Colonic mucosa (tissue), 4 donors: Measurements from ENCODE around the gene UBAP1. TPM values are rescaled to one million over a fixed set of nuclear protein-coding genes. Genes with fewer than 3 reads are reported as not detected.

Experiments
- DNase-seq: peaks from one replicate; pipeline ENCODE4 v3.0.0-alpha.2; 2020
- H3K27ac ChIP-seq: fragments of 200-600 bp; one replicate; pipeline ENCODE4 v1.8.0; 2021
- H3K27me3 ChIP-seq: fragments of 200-600 bp; one replicate; pipeline ENCODE4 v1.8.0; 2021
- H3K36me3 ChIP-seq: fragments of 200-600 bp; one replicate; pipeline ENCODE4 v1.8.0; 2021
- H3K4me1 ChIP-seq: fragments of 200-600 bp; one replicate; pipeline ENCODE4 v1.8.0; 2021; ENCODE audit warnings: mild to moderate bottlenecking
- H3K4me3 ChIP-seq: fragments of 200-600 bp; one replicate; pipeline ENCODE4 v1.8.0; 2021
- H3K9ac ChIP-seq, 2 donors: one replicate each; pipeline ENCODE4 v1.7.0; 2013; ENCODE audit warnings: control low read depth in 2 of 2, low read depth in 2 of 2, low read length in 2 of 2
- H3K9me3 ChIP-seq: fragments of 200-600 bp; one replicate; pipeline ENCODE4 v1.8.0; 2021
- intact Hi-C: fragments of 100-400 bp; cut with DNase I; formaldehyde crosslinking; loops from one replicate; pipeline ENCODE4 v1.14.1; 2022
- total RNA-seq, 2 donors: library from RNA; stranded (reverse); fragmentation: NEBNext Ultra II Directional in 1 of 2; extraction: Animal tissue kit (Norgen Biotek cat#: 25700) in 1 of 2; gene quantifications; one replicate each; pipeline ENCODE4 v1.2.1, GENCODE V29; 2021
- TF ChIP-seq, protein P1 (sequence below): fragments of 200-600 bp; IDR thresholded peaks from one replicate; pipeline ENCODE4 v1.8.0; 2022; ENCODE audit warnings: antibody characterized with exemption, mild to moderate bottlenecking
- donor health status: healthy.
- donor health status: DM: no; HTN: no; CAD: no.
- donor health status: DM: no; HTN: no; CAD: no.

Gene UBAP1
- total RNA-seq, 2 donors from 2014 or later, result 32.9 to 45.4 TPM

- intact Hi-C loops, result no loop called here
- TF ChIP-seq, protein P1, sequence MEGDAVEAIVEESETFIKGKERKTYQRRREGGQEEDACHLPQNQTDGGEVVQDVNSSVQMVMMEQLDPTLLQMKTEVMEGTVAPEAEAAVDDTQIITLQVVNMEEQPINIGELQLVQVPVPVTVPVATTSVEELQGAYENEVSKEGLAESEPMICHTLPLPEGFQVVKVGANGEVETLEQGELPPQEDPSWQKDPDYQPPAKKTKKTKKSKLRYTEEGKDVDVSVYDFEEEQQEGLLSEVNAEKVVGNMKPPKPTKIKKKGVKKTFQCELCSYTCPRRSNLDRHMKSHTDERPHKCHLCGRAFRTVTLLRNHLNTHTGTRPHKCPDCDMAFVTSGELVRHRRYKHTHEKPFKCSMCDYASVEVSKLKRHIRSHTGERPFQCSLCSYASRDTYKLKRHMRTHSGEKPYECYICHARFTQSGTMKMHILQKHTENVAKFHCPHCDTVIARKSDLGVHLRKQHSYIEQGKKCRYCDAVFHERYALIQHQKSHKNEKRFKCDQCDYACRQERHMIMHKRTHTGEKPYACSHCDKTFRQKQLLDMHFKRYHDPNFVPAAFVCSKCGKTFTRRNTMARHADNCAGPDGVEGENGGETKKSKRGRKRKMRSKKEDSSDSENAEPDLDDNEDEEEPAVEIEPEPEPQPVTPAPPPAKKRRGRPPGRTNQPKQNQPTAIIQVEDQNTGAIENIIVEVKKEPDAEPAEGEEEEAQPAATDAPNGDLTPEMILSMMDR, result no peak
- no peak for DNase-seq
- no peak overlapping the region for H3K9ac ChIP-seq
- H3K4me3 ChIP-seq, result no peak overlapping the region
- H3K4me1 ChIP-seq, result no peaks in the 10 kb centered on the region
- H3K36me3 ChIP-seq, result no peaks in the 10 kb centered on the region
- no peaks in the 10 kb centered on the region for H3K27me3 ChIP-seq
- no peaks in the 10 kb centered on the region for H3K9me3 ChIP-seq
- H3K27ac ChIP-seq, result no peak overlapping the region
Measured at GRCh38 chr9:34197756-34198711, 19.2 kb downstream of the UBAP1 start.

GRCh38 chr9:34200092-34200491 lies 21.2 kb downstream of the UBAP1 start:
- no peaks in the 10 kb centered on the region for H3K36me3 ChIP-seq
- no peak overlapping the region for H3K9ac ChIP-seq
- no peak for DNase-seq
- peaks cover 8% of the 10 kb centered on the region for H3K4me1 ChIP-seq
- H3K27me3 ChIP-seq, result no peaks in the 10 kb centered on the region
- intact Hi-C loops, result no loop called here
- no peaks in the 10 kb centered on the region for H3K9me3 ChIP-seq
- TF ChIP-seq, protein P1, result no peak
- H3K4me3 ChIP-seq, result no peak overlapping the region
- no peak overlapping the region for H3K27ac ChIP-seq

GRCh38 chr9:34203275-34203991 lies 24.6 kb downstream of the UBAP1 start:
- no peak overlapping the region for H3K4me3 ChIP-seq
- intact Hi-C loops, result no loop called here
- DNase-seq, result no peak
- no peaks in the 10 kb centered on the region for H3K27me3 ChIP-seq
- H3K27ac ChIP-seq, result no peak overlapping the region
- peaks cover 8% of the 10 kb centered on the region for H3K4me1 ChIP-seq
- TF ChIP-seq, protein P1, result no peak
- no peak overlapping the region for H3K9ac ChIP-seq
- H3K9me3 ChIP-seq, result no peaks in the 10 kb centered on the region
- H3K36me3 ChIP-seq, result no peaks in the 10 kb centered on the region

- Histone ChIP-seq H3K9ac (no peak overlapping the region), H3K36me3 (no peaks in the 10 kb centered on the region), H3K4me1 (peaks cover 8% of the 10 kb centered on the region), H3K27me3 (no peaks in the 10 kb centered on the region), H3K27ac (no peak overlapping the region), H3K4me3 (no peak overlapping the region), H3K9me3 (no peaks in the 10 kb centered on the region)
- TF ChIP-seq, protein P1, result no peak
- no peak for DNase-seq
- intact Hi-C loops, result no loop called here
Measured at GRCh38 chr9:34203992-34204635, 25.3 kb downstream of the UBAP1 start.

GRCh38 chr9:34205102-34205501 lies 26.3 kb downstream of the UBAP1 start:
- intact Hi-C loops, result no loop called here
- H3K36me3 ChIP-seq, result no peaks in the 10 kb centered on the region

More at GRCh38 chr9:34205102-34205501, 26.3 kb downstream of the UBAP1 start:
- H3K9ac ChIP-seq, result no peak overlapping the region
- no peak for DNase-seq
- peaks cover 8% of the 10 kb centered on the region for H3K4me1 ChIP-seq
- H3K4me3 ChIP-seq, result no peak overlapping the region
- no peaks in the 10 kb centered on the region for H3K9me3 ChIP-seq
- H3K27ac ChIP-seq, result no peak overlapping the region
- TF ChIP-seq, protein P1, result no peak
- H3K27me3 ChIP-seq, result no peaks in the 10 kb centered on the region
